ENCODE measurements around the gene LRRC56.

The LRRC56 gene

GRCh38 chr11:581752-582151 lies 44.4 kb downstream of the LRRC56 start:
- no peak for TF ChIP-seq CTCF (IDR thresholded peaks at IDR 0.05)
- Histone ChIP-seq H3K9me3 (ENCODE audit: control insufficient read depth, low read length) (no peaks in the 10 kb centered on the region), H3K4me1 (peaks cover 5% of the 10 kb centered on the region), H3K4me2 (ENCODE audit: low read length) (no peak overlapping the region), H3K27ac (no peak overlapping the region), H3K79me2 (peaks cover 48% of the 10 kb centered on the region), H3K36me3 (ENCODE audit: control insufficient read depth, insufficient read depth, low read length) (no peaks in the 10 kb centered on the region), H3K27me3 (ENCODE audit: control insufficient read depth, insufficient read depth, low read length) (no peaks in the 10 kb centered on the region), H3K9ac (no peak overlapping the region), H3K4me3 (ENCODE audit: low read depth, low read length) (no peak overlapping the region), H2AFZ (no peak overlapping the region)

GRCh38 chr11:584287-584686 lies 47.0 kb downstream of the LRRC56 start:
- no peaks in the 10 kb centered on the region for H3K36me3 ChIP-seq (ENCODE audit: control insufficient read depth, insufficient read depth, low read length)
- H3K79me2 ChIP-seq, result peaks cover 32% of the 10 kb centered on the region
- TF ChIP-seq CTCF (IDR thresholded peaks at IDR 0.05), result no peak
- H3K4me1 ChIP-seq, result no peaks in the 10 kb centered on the region
- no peak overlapping the region for H3K9ac ChIP-seq
- no peak overlapping the region for H3K27ac ChIP-seq
- H3K27me3 ChIP-seq (ENCODE audit: control insufficient read depth, insufficient read depth, low read length), result no peaks in the 10 kb centered on the region
- no peaks in the 10 kb centered on the region for H3K9me3 ChIP-seq (ENCODE audit: control insufficient read depth, low read length)
- H3K4me2 ChIP-seq (ENCODE audit: low read length), result no peak overlapping the region
- H2AFZ ChIP-seq, result no peak overlapping the region
- H3K4me3 ChIP-seq (ENCODE audit: low read depth, low read length), result no peak overlapping the region

GRCh38 chr11:586376-587316 lies 49.3 kb downstream of the LRRC56 start:
- no peak overlapping the region for H3K9ac ChIP-seq
- no peaks in the 10 kb centered on the region for H3K36me3 ChIP-seq (ENCODE audit: control insufficient read depth, insufficient read depth, low read length)
- H3K9me3 ChIP-seq (ENCODE audit: control insufficient read depth, low read length), result no peaks in the 10 kb centered on the region
- no peaks in the 10 kb centered on the region for H3K27me3 ChIP-seq (ENCODE audit: control insufficient read depth, insufficient read depth, low read length)
- H3K4me1 ChIP-seq, result no peaks in the 10 kb centered on the region
- no peak overlapping the region for H3K27ac ChIP-seq
- H3K4me3 ChIP-seq (ENCODE audit: low read depth, low read length), result no peak overlapping the region
- H3K4me2 ChIP-seq (ENCODE audit: low read length), result no peak overlapping the region
- H2AFZ ChIP-seq, result no peak overlapping the region
- peaks cover 17% of the 10 kb centered on the region for H3K79me2 ChIP-seq
- no peak for TF ChIP-seq CTCF (IDR thresholded peaks at IDR 0.05)

- H3K27ac ChIP-seq, result no peak overlapping the region
Observed at GRCh38 chr11:587546-587945, 50.2 kb downstream of the LRRC56 start.

More at GRCh38 chr11:587546-587945, 50.2 kb downstream of the LRRC56 start:
- Histone ChIP-seq H3K9me3 (ENCODE audit: control insufficient read depth, low read length) (no peaks in the 10 kb centered on the region), H3K36me3 (ENCODE audit: control insufficient read depth, insufficient read depth, low read length) (no peaks in the 10 kb centered on the region), H3K4me3 (ENCODE audit: low read depth, low read length) (no peak overlapping the region), H3K9ac (no peak overlapping the region), H3K27me3 (ENCODE audit: control insufficient read depth, insufficient read depth, low read length) (no peaks in the 10 kb centered on the region), H3K4me1 (no peaks in the 10 kb centered on the region), H3K79me2 (peaks cover 12% of the 10 kb centered on the region), H2AFZ (no peak overlapping the region), H3K4me2 (ENCODE audit: low read length) (no peak overlapping the region)
- no peak for TF ChIP-seq CTCF (IDR thresholded peaks at IDR 0.05)

All from parathyroid adenoma (tissue), 2 donors.